Measurements from ENCODE around the gene CR2.
A peak's percentile ranks its signal among the peaks of the same experiment; 100 is the strongest.
"Not testable (repeated sequence)": the region's sequence is repeated elsewhere in the genome, so short reads cannot be mapped to it uniquely, and the experiment has no call there.

Gene CR2

GRCh38 chr1:207454046-207454964 is at the start of gene CR2:
TSS of gene CR2 (plus strand) at chr1:207454328. CDS start at chr1:207454419, 91 bp downstream.
- DNase-seq, result peak; percentile 12

GRCh38 chr1:207404849-207405525 is 49.1 kb upstream of the CR2 start:
- DNase-seq, result peak; percentile 65

- no peak for DNase-seq
Measured at GRCh38 chr1:207405814-207406213, 48.3 kb upstream of the CR2 start.

GRCh38 chr1:207407655-207408260 is 46.4 kb upstream of the CR2 start:
- DNase-seq, result peak; percentile 61

- DNase-seq, result no peak
Measured at GRCh38 chr1:207412845-207413244, 41.3 kb upstream of the CR2 start.

GRCh38 chr1:207414606-207415108 is 39.5 kb upstream of the CR2 start:
- DNase-seq, result peak; percentile 59

GRCh38 chr1:207417076-207417475 is 37.1 kb upstream of the CR2 start:
- no peak for DNase-seq

- no peak for DNase-seq
Measured at GRCh38 chr1:207418351-207418750, 35.8 kb upstream of the CR2 start.

- no peak for DNase-seq
Measured at GRCh38 chr1:207420109-207420508, 34.0 kb upstream of the CR2 start.

- DNase-seq, result no peak
Measured at GRCh38 chr1:207421078-207421477, 33.0 kb upstream of the CR2 start.

- DNase-seq, result no peak
Measured at GRCh38 chr1:207423560-207424292, 30.4 kb upstream of the CR2 start.

GRCh38 chr1:207424570-207425131 is 29.5 kb upstream of the CR2 start:
- no peak for DNase-seq

GRCh38 chr1:207427832-207428585 is 26.1 kb upstream of the CR2 start:
- no peak for DNase-seq

- DNase-seq, result no peak
Measured at GRCh38 chr1:207428783-207429182, 25.3 kb upstream of the CR2 start.

GRCh38 chr1:207429963-207430362 is 24.2 kb upstream of the CR2 start:
- DNase-seq, result no peak

- no peak for DNase-seq
Measured at GRCh38 chr1:207430602-207431001, 23.5 kb upstream of the CR2 start.

- DNase-seq, result no peak
Measured at GRCh38 chr1:207431508-207431907, 22.6 kb upstream of the CR2 start.

GRCh38 chr1:207433435-207433834 is 20.7 kb upstream of the CR2 start:
- DNase-seq, result no peak

GRCh38 chr1:207436746-207437145 is 17.4 kb upstream of the CR2 start:
- DNase-seq, result not testable (repeated sequence)

- no peak for DNase-seq
Measured at GRCh38 chr1:207440626-207441025, 13.5 kb upstream of the CR2 start.

- DNase-seq, result no peak
Measured at GRCh38 chr1:207444514-207445217, 9.5 kb upstream of the CR2 start.
